HTERT RPE-1 (cell line): Measurements from ENCODE around the gene LACTBL1.

ENCODE experiments used
- in situ Hi-C: fragments of 300-500 bp; cut with MboI; formaldehyde crosslinking; loops from 4 replicates; pipeline ENCODE4 v1.14.3; 2020; ENCODE audit warnings: low sequenced_read_pairs

LACTBL1 gene

GRCh38 chr1:22914633-22915217 is 57.9 kb downstream of the LACTBL1 start:
- in situ Hi-C loops = no loop called here

GRCh38 chr1:22914156-22914555 is 58.5 kb downstream of the LACTBL1 start:
- in situ Hi-C loops = no loop called here

- in situ Hi-C loops = no loop called here
Observed at GRCh38 chr1:22913421-22914141, 59.1 kb downstream of the LACTBL1 start.

DNA sequence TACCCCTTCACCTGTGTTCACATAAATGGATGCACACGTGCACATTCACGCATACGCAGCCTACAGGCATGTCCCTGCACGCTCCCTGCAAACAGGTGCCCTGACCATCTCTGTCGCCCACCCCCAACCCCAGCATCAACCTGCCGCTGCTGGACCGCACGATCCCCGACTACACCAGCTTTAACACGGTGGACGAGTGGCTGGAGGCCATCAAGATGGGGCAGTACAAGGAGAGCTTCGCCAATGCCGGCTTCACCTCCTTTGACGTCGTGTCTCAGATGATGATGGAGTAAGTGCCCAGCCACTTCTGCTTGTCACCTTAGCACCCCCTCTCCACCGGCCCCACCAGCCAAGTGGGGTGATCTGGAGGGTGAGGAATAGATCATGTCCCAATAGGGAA is 60.4 kb downstream of the LACTBL1 start:
- in situ Hi-C loops = no loop called here

DNA sequence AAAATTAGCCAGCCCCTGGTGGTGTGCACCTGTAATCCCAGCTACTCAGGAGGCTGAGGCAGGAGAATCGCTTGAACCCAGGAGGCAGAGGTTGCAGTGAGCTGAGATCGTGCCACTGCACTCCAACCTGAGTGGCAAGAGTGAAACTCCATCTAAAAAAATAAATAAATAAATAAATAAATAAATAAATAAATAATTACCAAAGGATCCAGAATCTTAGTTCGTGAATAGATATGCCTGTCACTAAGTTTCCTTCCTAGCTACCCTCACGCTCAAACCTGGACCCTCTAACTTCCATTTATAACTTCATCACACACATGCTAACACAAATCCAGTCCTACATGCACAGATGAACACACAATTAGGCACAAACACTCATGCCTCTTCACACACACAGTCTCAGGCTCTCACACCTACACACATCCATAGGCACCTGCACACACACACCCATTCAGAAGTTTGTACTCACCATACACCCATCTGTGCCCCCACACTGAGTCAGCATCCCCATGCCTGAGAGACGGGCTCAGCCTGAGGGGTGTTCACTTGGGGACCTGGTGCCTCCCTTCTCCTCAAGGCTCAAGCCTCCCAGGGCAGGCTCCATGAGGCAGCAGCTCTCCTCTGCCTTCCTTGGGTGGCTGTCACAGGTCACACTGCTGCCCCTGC is 61.5 kb downstream of the LACTBL1 start:
- in situ Hi-C loops = no loop called here

DNA sequence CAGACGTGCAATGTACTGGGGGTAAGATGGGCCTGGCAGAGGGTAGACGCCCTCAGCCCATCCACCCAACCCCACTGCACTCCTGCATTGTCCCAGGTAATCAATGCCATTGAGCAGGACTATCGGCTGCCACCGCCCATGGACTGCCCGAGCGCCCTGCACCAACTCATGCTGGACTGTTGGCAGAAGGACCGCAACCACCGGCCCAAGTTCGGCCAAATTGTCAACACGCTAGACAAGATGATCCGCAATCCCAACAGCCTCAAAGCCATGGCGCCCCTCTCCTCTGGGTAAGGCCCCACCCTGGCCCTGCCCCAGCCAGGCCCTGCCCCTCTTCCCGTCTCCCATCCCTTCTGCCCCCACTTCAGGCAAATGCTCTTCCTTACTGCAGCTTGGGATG is 62.4 kb downstream of the LACTBL1 start:
- in situ Hi-C loops = no loop called here

GRCh38 chr1:22908880-22909426 is 63.7 kb downstream of the LACTBL1 start:
- in situ Hi-C loops = no loop called here

DNA sequence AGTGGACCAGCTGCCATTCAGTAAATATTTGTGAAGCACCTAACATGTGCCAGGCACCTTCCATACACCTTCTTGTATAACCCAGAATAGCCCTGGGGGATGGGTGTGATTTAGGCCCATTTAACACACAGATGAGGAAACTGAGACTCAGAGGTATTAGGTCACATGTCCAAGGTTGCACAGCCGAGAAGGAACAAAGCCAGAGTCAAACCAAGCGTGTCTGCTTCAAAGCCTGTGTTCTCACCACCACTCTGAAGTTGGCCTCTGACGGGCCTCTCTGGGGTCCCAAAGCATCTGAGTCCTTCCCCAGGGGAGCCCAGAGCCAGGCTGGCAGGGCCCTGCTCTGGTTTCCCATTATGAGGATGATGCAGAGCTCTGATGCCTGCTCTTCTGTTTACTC is 65.1 kb downstream of the LACTBL1 start:
- in situ Hi-C loops = no loop called here

DNA sequence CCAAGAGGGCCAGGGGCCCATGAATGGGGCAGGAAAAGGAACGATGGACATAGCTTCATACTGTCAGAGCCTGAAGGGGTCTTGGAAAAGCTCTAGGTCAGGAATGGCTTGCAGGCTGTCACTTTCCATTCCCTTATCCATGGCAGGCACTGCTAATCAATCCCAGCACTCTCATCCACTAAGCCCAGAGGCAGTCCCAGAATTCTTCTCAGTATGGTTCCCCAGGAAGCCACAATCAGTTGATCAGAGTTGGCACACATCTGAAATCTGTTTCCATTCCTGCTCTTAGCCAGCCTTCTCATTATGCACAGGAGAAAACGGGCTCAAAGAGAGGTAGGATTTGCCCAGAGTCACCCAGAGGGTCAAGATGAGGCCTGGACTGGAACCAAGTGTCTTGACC is 65.7 kb downstream of the LACTBL1 start:
- in situ Hi-C loops = no loop called here

GRCh38 chr1:22903113-22903512 is 69.6 kb downstream of the LACTBL1 start:
- in situ Hi-C loops = no loop called here
